GM19438 (cell line): ENCODE measurements around the gene CAB39L.

ENCODE experiments used
- ATAC-seq: cut with Tn5 transposase; IDR thresholded peaks from one replicate; pipeline ENCODE4 v1.9.1; 2021; ENCODE audit warnings: low read depth; ENCODE audit not compliant: unreplicated experiment

The CAB39L gene

GRCh38 chr13:49315756-49316482, 127.9 kb downstream of the CAB39L start:
- ATAC-seq = no peak

GRCh38 chr13:49315036-49315565, 128.8 kb downstream of the CAB39L start:
- no peak for ATAC-seq

DNA sequence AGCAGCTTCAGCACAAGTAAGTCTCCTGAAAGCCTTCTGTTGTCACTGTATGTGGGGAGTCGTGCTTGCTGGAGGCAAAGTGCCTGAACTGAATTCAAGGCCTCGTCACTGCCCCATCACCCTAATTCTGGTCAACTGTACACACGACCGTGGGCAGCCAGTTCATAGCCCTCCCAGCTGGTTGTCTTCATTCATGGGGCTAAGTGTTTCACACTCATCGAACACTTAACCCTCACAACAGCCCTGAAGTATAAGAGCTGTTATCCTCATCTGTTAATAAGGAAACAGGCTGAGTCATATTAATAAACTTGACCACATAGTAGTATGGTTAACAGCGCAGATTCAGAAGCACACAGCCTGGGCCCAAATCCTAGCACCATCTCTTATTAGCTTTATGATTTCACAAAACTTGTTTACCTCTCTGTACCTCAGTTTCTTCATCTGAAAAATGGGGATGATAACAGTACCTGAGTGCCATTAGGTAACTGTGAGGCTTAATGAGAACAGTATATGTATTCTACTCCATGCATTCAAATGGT, 129.5 kb downstream of the CAB39L start:
- ATAC-seq = no peak

DNA sequence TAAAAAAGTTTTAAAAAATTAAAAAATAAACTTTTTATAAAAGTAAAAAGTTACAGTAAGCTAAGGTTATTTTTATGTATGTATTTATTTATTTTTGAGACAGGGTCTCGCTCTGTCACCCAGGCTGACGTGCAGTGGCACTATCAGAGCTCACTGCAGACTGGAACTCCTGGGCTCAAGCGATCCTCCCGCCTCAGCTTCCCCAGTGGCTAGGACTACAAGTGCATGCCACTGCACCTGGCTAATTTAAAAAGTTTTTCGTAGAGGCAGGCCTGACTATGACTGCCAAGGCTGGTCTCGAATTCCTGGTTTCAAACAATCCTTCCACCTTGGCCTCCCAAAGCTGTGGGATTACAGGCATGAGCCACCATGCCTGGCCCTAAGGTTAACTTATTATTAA, 132.0 kb downstream of the CAB39L start:
- ATAC-seq = no peak

DNA sequence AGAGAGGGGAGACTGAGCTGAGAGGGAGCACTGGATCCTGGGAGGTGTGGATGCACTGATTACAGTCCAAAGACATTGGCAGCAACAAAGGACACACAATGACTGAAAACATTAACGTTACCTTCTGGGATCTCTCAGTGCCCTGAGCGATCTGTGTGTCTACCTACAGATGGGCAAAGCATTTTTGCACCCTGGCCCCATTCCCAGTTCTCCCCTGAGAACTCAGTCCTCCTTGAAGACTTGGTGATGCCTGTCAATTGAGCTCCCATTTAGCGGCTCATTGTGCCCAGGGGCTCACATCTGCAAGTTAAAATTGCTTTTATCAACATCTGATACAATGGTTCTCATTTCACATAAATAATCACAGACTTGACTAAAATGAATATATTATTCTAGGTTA, 133.6 kb downstream of the CAB39L start:
- ATAC-seq = no peak

GRCh38 chr13:49308921-49309408, 134.9 kb downstream of the CAB39L start:
- ATAC-seq = no peak

GRCh38 chr13:49308097-49308875, 135.6 kb downstream of the CAB39L start:
- no peak for ATAC-seq

- no peak for ATAC-seq
These were observed 136.5 kb downstream of the CAB39L start for GRCh38 chr13:49307365-49307764.

- no peak for ATAC-seq
These were observed 138.0 kb downstream of the CAB39L start for GRCh38 chr13:49305792-49306425.

GRCh38 chr13:49304763-49305700, 138.8 kb downstream of the CAB39L start:
- no peak for ATAC-seq

GRCh38 chr13:49304356-49304755, 139.5 kb downstream of the CAB39L start:
- no peak for ATAC-seq

- ATAC-seq = no peak
These were observed 140.2 kb downstream of the CAB39L start for GRCh38 chr13:49303533-49304252.

- ATAC-seq = no peak
These were observed 141.0 kb downstream of the CAB39L start for GRCh38 chr13:49302817-49303216.

- ATAC-seq = no peak
These were observed 141.6 kb downstream of the CAB39L start for GRCh38 chr13:49302222-49302621.

GRCh38 chr13:49300739-49301589, 142.9 kb downstream of the CAB39L start:
- peak; percentile 96 for ATAC-seq

DNA sequence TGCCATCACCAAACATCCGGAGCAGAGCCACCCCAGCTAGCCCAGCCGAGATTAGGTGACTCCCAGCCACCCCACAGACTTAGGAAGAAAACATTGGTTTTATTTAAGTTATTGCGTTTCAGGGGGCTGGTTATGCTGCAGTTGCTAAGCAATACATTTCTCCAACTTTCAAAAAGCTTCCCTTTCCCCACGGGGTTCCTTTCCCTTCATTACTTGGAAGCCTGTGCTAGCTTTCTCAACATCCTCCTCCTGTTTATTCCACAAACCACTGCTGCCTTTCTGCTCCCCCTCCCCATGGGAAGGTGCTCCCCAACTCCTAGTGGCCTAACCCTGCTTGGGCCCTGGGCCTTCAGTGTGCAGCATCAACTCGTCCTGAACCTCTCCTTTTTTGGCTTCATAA, 143.6 kb downstream of the CAB39L start:
- ATAC-seq = no peak

GRCh38 chr13:49298903-49299605, 144.8 kb downstream of the CAB39L start:
- no peak for ATAC-seq

GRCh38 chr13:49298416-49298815, 145.4 kb downstream of the CAB39L start:
- ATAC-seq = no peak
